MG63 (cell line): ENCODE data around the gene GTF2H4. TPM values are rescaled to one million over a fixed set of nuclear protein-coding genes. Genes with fewer than 3 reads are reported as not detected.
"Not testable (repeated sequence)": the region's sequence is repeated elsewhere in the genome, so short reads cannot be mapped to it uniquely, and the experiment has no call there.

Experiments
- DNase-seq: peaks from one replicate; pipeline ENCODE4 v3.0.0-alpha.2; 2020
- H3K27me3 ChIP-seq: fragments of 250-450 bp; sonication (Bioruptor Pico); 2 replicates; pipeline ENCODE4 v1.5.1; 2020; ENCODE audit warnings: mild to moderate bottlenecking, moderate library complexity
- H3K36me3 ChIP-seq: fragments of 250-450 bp; sonication (Bioruptor Pico); 2 replicates; pipeline ENCODE4 v1.5.1; 2020; ENCODE audit warnings: mild to moderate bottlenecking, moderate library complexity
- H3K4me3 ChIP-seq: fragments of 250-450 bp; sonication (Bioruptor Pico); 2 replicates; pipeline ENCODE4 v1.5.1; 2020; ENCODE audit warnings: mild to moderate bottlenecking, moderate library complexity
- H3K9me3 ChIP-seq: fragments of 250-450 bp; sonication (Bioruptor Pico); 2 replicates; pipeline ENCODE4 v1.5.1; 2020; ENCODE audit warnings: mild to moderate bottlenecking, moderate library complexity
- total RNA-seq: library from RNA; depleted of rRNA; stranded (reverse); fragments of >200 nt; shearing (Covaris generic); gene quantifications from 2 replicates; pipeline ENCODE4 v1.2.3, GENCODE V29; 2014; ENCODE audit warnings: low replicate concordance

Gene GTF2H4
- total RNA-seq, 1 experiment from 2014 or later, result 26.4 TPM

DNA sequence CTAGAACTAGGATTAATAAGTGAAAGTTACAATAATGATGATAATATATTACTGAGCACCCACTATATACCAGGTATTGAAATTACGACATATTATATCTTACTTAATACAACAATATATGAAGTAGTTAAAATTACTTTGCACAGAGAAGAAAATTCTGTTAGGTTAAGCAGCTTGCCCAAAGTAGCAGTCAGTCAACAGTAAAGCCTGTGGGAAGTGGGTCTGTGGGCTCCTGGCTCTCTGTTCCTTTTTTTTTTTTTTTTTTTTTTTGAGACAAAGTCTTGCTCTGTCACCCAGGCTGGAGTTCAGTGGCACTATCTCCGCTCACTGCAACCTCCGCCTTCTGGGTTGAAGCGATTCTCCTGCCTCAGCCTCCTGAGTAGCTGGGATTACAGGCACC lies 4.8 kb upstream of the GTF2H4 start:
- no peaks in the 10 kb centered on the region for H3K9me3 ChIP-seq
- H3K4me3 ChIP-seq, result no peak overlapping the region
- H3K36me3 ChIP-seq, result no peaks in the 10 kb centered on the region
- H3K27me3 ChIP-seq, result no peaks in the 10 kb centered on the region
- no peak for DNase-seq

DNA sequence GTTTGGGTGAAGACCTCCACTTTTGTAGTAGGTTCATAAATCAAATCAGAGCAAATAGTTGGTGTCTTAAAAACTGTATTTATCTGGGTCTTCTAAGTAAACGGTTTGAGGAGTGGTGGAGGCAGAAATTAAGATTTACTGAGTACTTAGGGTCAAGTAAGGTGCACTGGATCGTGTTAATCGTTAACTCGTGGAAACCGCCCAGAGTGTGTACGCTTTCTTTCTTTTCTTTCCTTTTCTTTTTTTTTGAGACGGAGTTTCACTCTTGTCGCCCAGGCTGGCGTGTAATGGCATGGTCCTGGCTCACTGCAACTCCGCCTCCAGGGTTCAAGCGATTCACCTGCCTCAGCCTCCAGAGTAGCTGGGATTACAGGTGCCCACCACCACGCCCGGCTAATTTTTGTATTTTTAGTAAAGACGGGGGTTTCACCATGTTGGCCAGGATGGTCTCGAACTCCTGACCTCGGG lies 683 bp upstream of the GTF2H4 start:
- H3K4me3 ChIP-seq, result peak overlapping the region; percentile 98
- not testable (repeated sequence) for H3K9me3 ChIP-seq, H3K27me3 ChIP-seq, H3K36me3 ChIP-seq, DNase-seq

DNA sequence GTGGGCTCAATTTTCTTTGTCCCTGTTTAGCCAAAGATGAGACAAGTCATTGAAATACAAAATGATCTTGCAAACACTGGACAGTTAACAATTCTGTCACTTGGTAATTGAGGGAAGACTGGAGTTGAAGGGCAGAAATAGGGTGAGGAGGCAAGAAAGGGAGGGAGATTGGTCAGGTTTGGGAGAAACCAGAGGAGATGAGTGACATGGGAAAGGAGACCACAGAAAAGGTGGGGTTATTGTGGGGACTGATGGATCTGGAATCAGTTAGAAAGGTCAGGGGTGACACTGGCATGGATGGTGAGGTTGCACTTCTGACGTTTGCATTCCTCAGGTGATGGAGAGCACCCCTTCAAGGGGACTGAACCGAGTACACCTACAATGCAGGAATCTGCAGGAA lies 693 bp downstream of the GTF2H4 start:
- H3K4me3 ChIP-seq, result peak overlapping the region; percentile 98
- no peaks in the 10 kb centered on the region for H3K9me3 ChIP-seq
- no peaks in the 10 kb centered on the region for H3K27me3 ChIP-seq
- DNase-seq, result no peak
- H3K36me3 ChIP-seq, result peaks cover 6% of the 10 kb centered on the region

DNA sequence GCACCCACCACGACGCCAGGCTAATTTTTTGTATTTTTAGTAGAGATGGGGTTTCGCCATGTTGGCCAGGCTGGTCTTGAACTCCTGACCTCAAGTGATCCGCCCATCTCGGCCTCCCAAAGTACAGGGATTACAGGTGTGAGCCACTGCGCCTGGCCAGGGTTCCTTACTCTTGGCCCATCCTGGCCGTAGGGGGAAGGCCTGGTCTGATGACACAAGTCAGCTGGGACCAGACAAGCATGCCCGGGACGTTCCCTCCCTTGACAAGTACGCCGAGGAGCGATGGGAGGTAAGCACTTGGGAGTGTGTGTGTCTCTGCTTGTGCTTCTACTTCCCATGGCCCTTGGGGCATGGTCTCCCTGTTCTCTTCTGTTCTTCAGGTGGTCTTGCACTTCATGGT lies 2.5 kb downstream of the GTF2H4 start:
- H3K36me3 ChIP-seq, result not testable (repeated sequence)

DNA sequence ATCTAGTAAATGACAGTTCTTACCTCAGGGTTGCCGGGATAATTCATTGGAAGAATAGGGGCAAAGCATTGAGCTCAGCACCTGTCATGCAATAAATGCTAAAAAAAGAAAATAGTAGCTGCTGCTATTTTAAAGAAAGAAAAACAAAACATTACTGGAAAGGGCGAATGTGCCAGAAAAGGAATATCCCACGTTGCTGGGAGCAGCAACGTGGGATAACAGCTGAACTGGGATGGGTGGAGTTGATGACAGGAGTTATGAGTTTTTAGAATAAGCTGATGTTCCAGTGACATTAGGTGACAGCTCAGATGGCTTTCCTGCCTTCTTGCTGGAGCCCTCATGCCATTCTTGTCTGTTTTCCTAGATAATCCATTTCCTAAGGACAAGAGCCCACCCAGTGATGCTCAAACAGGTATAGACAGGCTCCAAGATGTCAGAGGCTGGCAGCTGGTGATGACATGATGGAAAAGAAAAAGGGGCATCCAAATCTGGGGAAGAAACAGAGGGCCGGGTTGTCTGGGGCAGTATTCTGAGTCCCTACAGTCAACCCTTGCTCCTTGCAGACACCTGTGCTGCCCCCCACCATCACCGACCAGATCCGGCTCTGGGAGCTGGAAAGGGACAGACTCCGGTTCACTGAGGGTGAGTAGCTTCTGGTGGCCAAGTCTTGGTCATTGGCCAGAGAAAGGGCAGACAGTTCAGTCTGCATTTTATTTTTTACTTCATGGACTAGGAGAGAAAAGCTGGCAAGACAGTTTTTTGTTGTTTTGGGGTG lies 4.9 kb downstream of the GTF2H4 start:
- Histone ChIP-seq H3K36me3 (peaks cover 7% of the 10 kb centered on the region), H3K27me3 (no peaks in the 10 kb centered on the region), H3K9me3 (no peaks in the 10 kb centered on the region), H3K4me3 (no peak overlapping the region)
- DNase-seq, result no peak

More for the DNA sequence above, 2.5 kb downstream of the GTF2H4 start:
- not testable (repeated sequence) for DNase-seq, H3K27me3 ChIP-seq, H3K9me3 ChIP-seq, H3K4me3 ChIP-seq

DNA sequence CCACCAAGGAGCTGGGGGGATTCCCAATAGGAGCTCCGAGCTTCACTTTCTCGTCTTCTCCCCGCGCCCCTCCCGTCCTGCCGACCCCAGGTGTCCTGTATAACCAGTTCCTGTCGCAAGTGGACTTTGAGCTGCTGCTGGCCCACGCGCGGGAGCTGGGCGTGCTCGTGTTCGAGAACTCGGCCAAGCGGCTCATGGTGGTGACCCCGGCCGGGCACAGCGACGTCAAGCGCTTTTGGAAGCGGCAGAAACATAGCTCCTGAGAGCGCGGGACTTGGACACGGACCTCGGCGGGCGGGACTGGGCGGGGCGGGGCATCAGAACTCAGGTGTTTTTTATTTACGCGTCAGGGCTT lies 5.7 kb downstream of the GTF2H4 start:
- H3K36me3 ChIP-seq, result peaks cover 7% of the 10 kb centered on the region
- no peaks in the 10 kb centered on the region for H3K9me3 ChIP-seq
- H3K4me3 ChIP-seq, result peak overlapping the region; percentile 48
- no peaks in the 10 kb centered on the region for H3K27me3 ChIP-seq
- no peak for DNase-seq

DNA sequence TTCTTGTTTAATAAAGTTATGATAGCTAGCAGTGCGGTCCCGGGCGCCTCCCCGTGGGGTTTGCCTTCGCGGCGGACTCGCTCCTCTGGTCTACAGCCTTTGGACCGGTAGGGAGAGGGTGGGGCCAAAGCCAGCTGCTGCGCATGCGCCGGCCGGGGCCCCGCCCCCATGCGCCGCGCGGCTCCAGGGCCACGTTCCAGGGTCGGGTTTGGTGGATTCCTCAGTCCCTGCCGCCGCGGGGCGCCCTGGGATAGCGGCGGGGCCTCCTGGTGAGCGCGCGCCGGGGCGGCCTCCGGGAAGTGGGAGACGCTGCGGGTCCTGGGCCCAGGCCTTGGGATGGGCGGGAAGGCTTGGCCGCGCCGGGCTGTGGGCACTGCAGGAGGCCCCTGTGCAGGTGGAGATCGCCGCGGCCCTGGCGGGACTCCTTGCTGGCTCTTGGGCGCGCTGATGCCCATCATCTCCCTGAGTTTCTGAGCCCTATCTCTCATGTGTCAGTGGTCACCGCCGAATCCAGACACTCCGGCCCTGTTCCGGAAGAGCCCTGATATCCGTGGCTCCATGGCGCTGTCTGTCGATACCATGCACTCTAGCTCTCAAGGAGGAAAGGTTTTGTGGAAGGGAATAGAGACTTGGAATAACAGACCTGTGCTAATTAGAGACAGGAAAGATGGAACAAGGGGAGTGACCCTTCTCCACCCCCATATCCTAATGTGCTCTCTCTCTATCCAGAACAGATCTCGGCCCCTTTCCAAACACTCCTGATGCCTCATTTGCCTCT lies 6.3 kb downstream of the GTF2H4 start, which contains the start of gene VARS2:
TSS of gene VARS2 (plus strand) at position 163 of the 778 bp plus-strand sequence. CDS start at position 762, 599 bp downstream.
- H3K36me3 ChIP-seq, result peaks cover 7% of the 10 kb centered on the region
- H3K27me3 ChIP-seq, result no peaks in the 10 kb centered on the region
- H3K9me3 ChIP-seq, result no peaks in the 10 kb centered on the region
- H3K4me3 ChIP-seq, result peak within 1 kb of the TSS; percentile 48
- peak; percentile 82 for DNase-seq

DNA sequence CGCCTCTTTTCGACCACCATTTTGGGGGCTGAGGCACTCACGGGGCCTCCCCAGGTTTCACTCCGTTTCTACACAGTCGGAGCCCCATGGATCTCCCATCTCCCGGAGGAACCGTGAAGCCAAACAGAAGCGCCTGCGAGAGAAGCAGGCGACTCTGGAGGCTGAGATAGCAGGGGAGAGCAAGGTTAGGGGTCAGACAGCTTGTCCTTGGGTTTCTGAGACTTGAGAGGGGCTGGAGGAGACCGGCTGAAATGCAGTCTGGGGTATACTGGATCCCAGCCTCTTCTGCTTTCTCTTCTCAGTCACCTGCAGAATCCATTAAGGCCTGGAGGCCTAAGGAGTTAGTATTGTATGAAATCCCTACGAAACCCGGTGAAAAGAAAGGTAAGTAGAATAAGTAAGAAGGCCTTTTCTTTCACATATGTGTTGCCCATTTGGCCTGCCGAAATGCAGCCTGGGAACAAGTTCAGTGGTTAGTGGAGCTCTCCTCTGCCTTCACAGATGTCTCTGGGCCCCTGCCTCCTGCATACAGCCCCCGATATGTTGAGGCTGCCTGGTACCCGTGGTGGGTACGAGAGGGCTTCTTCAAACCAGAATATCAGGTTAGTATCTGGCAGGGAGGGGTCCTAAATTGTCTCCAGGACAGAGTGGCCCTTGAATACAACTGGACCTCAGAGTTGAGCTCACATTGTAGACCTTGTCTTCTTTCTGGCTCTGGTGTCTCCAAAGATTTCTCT lies 7.0 kb downstream of the GTF2H4 start:
- peaks cover 7% of the 10 kb centered on the region for H3K36me3 ChIP-seq
- DNase-seq, result no peak
- no peaks in the 10 kb centered on the region for H3K9me3 ChIP-seq
- no peaks in the 10 kb centered on the region for H3K27me3 ChIP-seq
- H3K4me3 ChIP-seq, result peak overlapping the region; percentile 48

DNA sequence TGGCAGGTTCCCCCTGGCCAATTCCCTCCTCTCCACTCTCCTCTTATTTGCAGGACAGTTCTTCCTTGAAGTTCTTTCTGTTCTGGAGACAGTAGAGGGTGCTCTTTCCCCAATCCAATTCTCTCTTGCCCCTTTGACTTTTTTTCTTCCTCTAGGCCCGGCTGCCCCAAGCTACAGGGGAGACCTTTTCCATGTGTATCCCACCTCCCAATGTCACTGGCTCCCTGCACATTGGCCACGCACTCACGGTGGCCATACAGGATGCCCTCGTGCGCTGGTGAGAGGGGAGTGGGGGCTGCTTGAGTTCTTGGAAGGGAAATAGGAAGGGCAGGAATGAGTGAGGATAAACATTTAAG lies 7.6 kb downstream of the GTF2H4 start:
- H3K9me3 ChIP-seq, result no peaks in the 10 kb centered on the region
- no peak for DNase-seq
- peaks cover 7% of the 10 kb centered on the region for H3K36me3 ChIP-seq
- H3K27me3 ChIP-seq, result no peaks in the 10 kb centered on the region
- no peak overlapping the region for H3K4me3 ChIP-seq

DNA sequence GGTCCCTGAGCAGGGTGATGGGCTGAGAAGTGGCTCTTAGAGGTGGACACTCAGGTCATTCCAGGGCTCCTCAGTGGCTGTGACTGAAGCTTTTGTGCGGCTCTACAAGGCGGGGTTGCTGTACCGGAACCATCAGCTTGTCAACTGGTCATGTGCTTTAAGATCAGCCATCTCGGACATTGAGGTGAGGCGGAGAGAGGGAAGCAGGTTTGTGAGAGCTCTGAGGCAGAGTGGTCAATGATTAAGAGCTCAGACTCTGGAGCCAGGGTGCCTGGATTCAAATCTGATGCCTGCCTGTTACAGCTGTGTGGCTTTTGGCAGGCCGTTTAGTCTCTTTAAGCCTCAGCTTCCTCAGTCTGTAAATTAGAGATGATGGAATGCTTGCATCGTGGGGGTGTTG lies 9.0 kb downstream of the GTF2H4 start:
- H3K27me3 ChIP-seq, result no peaks in the 10 kb centered on the region
- H3K9me3 ChIP-seq, result no peaks in the 10 kb centered on the region
- H3K36me3 ChIP-seq, result peaks cover 7% of the 10 kb centered on the region
- H3K4me3 ChIP-seq, result no peak overlapping the region
- DNase-seq, result no peak

DNA sequence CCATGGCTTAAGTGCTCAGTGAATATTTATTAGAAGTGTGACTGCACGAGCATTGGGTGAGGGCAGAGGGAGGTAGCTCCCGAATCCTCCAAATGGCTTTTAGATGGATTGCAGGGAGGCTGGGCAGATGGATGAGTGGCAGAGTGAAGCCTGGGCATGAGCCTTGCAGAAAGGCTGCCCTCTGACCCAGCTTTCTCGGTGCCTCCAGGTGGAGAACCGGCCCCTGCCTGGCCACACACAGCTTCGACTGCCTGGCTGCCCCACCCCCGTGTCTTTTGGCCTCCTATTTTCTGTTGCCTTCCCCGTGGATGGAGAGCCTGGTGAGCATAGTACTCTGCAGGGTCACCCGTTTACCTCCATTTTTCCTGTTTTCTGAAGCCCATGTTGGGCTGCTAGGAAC lies 9.5 kb downstream of the GTF2H4 start:
- H3K27me3 ChIP-seq, result no peaks in the 10 kb centered on the region
- H3K36me3 ChIP-seq, result peaks cover 7% of the 10 kb centered on the region
- no peaks in the 10 kb centered on the region for H3K9me3 ChIP-seq
- H3K4me3 ChIP-seq, result no peak overlapping the region
- DNase-seq, result no peak

DNA sequence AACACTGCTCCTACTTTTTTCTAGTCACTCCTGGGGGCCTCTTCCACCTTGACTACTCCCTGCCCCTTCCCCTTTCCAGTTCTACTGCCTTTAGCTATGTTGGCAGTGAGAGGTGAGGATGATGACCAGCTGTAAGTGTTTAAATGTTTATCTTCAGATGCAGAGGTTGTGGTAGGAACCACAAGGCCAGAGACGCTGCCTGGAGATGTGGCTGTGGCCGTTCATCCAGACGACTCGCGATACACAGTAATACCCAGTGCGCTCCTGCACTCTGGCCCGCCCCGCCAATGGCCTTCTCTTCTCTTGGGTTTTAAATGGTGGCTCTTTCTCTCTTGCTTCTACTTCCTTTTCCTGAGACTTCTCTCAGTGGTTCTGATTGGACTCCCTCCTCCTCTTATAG lies 10.7 kb downstream of the GTF2H4 start:
- H3K36me3 ChIP-seq, result peaks cover 1% of the 10 kb centered on the region; the same call in 1 of the 2 replicates
- DNase-seq, result no peak
- H3K4me3 ChIP-seq, result no peak overlapping the region
- no peaks in the 10 kb centered on the region for H3K9me3 ChIP-seq
- no peaks in the 10 kb centered on the region for H3K27me3 ChIP-seq

DNA sequence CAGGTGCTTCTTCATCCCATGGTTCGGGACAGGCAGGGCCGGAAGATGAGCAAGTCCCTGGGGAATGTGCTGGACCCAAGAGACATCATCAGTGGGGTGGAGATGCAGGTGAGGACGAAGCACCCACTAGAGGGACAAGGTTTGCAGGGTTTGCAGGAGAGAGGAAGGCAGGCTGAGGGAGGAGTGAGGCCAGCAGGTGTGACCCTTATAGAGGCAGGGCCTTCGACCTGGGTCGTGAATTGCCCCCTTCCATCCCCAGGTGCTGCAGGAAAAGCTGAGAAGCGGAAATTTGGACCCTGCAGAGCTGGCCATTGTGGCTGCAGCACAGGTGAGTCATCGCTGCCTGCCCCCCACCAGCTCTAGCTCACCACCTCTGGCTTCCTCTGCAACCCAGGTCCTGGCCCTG lies 14.4 kb downstream of the GTF2H4 start:
- H3K9me3 ChIP-seq, result no peaks in the 10 kb centered on the region
- DNase-seq, result no peak
- no peaks in the 10 kb centered on the region for H3K36me3 ChIP-seq
- H3K27me3 ChIP-seq, result no peaks in the 10 kb centered on the region
- H3K4me3 ChIP-seq, result no peak overlapping the region

DNA sequence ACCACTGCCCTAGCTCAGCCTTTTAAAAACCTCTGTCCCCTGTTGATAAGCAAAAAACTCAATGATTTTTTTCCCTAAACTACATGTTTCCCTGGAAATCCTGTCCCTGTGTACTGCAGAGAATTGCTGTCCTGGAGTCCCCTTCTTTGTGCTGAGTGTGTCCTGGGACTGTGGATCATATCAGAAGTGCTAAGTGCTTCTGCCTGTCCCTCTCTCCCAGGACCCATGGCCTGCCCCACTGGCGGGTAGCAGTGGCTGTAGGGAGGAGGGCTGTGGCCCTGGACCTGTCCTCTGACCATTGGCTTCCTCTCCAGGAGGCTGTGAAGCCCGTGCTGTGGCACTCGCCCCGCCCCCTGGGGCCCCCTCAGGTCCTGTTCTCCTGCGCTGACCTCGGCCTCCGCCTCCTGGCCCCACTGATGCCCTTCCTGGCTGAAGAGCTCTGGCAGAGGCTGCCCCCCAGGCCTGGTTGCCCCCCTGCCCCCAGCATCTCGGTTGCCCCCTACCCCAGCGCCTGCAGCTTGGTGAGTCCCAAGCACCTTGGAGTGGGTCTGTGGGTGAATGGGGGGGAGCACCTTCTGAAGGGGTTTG lies 16.1 kb downstream of the GTF2H4 start:
- not testable (repeated sequence) for H3K27me3 ChIP-seq, H3K9me3 ChIP-seq, H3K4me3 ChIP-seq, DNase-seq, H3K36me3 ChIP-seq

DNA sequence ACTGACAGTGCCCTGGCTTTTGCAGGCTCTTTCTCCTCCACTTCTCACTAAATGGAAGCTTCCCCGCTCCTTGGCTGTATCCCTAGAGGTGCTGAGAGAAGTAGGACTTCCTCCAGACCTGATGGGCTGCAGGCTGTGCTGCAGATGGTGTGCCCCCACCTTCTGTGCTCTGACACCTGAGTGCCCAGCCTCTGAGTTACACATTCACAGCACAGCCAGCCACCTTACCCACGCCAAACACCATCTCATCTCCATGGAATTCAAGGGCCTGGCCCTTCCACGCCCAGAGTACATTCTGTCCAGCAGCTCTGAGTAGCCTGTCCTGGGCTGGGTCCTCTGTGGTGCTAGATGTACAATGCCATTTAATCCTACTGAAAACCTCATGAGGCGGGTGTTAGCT lies 18.6 kb downstream of the GTF2H4 start:
- DNase-seq, result peak; percentile 42
- no peaks in the 10 kb centered on the region for H3K9me3 ChIP-seq

DNA sequence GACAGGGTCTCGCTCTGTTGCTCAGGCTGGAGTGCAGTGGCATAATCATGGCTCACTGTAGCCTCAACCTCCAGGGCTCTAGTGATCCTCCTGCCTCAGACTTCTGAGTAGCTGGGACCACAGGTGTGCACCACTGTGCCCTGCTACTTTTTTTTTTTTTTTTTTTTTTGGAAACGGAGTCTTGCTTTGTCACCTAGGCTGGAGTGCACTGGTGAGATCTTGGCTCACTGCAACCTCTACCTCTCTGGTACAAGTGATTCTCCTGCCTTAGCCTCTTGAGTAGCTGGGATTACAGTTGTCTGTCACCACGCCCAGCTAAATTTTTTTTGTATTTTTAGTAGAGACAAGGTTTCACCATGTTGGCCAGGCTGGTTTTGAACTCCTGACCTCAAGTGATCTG lies 19.1 kb downstream of the GTF2H4 start:
- H3K36me3 ChIP-seq, H3K27me3 ChIP-seq, H3K9me3 ChIP-seq, H3K4me3 ChIP-seq, DNase-seq: not testable (repeated sequence)

More for the DNA sequence above, 18.6 kb downstream of the GTF2H4 start:
- no peak overlapping the region for H3K4me3 ChIP-seq
- no peaks in the 10 kb centered on the region for H3K36me3 ChIP-seq
- no peaks in the 10 kb centered on the region for H3K27me3 ChIP-seq

DNA sequence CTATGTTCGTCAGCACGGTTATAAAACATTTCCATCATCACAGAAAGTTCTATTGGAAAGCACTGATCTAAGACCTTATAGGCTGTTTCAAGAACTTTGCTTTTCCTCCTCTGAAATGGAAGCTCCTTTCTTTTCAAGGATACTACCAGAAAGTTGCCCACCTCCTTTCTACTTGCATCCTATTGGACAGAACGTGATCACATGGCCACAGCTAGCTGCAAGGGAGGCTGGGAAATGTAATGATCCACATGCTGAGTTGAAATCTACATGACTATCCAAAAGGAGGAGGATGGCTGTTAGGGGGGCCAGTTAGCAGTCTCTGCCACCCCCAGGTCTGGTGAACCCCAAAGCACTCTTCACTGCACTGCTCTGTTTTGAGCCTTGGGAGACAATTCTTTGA lies 20.7 kb downstream of the GTF2H4 start:
- Histone ChIP-seq H3K27me3 (no peaks in the 10 kb centered on the region), H3K4me3 (no peak overlapping the region), H3K36me3 (no peaks in the 10 kb centered on the region), H3K9me3 (no peaks in the 10 kb centered on the region)
- no peak for DNase-seq
